ENCODE results near the gene CNST.

DNA sequence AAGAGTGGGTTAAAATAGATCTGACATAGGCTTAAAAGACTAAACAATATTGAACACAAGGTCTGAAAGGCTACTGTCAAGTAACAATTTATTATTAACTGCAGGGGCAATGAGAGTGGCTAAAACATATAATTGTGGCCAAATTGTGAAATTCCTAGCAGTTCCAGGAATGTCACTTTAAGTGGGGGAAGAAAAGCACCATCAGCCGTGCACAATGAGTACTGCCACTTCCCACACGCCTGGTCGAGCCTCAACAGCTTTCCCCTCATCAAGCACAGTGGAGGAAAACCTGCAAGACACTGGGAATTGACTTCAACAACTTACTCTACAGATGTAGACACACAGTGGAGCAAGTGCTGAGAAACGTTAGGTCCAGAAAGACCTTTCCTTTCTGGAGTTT is 16.6 kb upstream of the CNST start:
- TF ChIP-seq EZH2phosphoT487 (IDR thresholded peaks at IDR 0.05): no peak
- TF ChIP-seq CTCF (IDR thresholded peaks at IDR 0.05): no peak

Measured in neural progenitor cell (in vitro differentiated cells).